GM21737 (cell line): ENCODE measurements around the gene SRSF3.
A peak's percentile ranks its signal among the peaks of the same experiment; 100 is the strongest.

Experiments used
- ATAC-seq: cut with Tn5 transposase; IDR thresholded peaks from one replicate; pipeline ENCODE4 v1.9.1; 2021; ENCODE audit warnings: mild to moderate bottlenecking, moderate library complexity; ENCODE audit not compliant: unreplicated experiment

Gene SRSF3

DNA sequence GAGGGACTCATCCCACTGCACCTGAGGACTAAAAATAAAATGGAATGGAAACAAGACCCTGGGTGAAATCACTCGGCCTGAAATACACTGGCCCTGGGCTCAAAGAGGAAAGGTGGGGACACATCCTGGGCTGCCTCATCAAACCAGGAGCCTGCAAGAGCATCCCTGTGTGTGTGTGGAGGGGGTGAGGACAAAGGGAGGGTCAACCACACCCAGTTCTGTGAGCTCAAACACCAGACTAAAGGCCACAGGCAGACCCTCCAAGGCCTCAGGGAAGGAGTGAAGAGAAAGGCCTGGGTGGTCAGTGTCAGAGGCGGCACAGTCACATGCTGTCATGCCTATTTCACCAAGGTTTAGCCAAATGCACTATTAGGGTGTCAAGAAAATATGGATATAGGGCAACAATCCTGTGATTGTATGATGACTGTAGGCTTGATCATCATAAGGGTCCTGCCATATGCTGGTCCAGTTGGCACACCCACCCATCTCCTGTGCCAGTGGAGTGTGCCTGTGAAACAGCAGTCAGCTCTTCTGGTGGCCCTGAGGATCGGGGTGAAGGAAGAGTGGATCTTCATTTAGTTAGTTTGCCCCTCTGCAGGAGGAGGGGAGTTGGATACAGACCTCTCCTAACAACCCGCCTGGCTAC, 28.9 kb downstream of the SRSF3 start:
- ATAC-seq: peak; percentile 12

DNA sequence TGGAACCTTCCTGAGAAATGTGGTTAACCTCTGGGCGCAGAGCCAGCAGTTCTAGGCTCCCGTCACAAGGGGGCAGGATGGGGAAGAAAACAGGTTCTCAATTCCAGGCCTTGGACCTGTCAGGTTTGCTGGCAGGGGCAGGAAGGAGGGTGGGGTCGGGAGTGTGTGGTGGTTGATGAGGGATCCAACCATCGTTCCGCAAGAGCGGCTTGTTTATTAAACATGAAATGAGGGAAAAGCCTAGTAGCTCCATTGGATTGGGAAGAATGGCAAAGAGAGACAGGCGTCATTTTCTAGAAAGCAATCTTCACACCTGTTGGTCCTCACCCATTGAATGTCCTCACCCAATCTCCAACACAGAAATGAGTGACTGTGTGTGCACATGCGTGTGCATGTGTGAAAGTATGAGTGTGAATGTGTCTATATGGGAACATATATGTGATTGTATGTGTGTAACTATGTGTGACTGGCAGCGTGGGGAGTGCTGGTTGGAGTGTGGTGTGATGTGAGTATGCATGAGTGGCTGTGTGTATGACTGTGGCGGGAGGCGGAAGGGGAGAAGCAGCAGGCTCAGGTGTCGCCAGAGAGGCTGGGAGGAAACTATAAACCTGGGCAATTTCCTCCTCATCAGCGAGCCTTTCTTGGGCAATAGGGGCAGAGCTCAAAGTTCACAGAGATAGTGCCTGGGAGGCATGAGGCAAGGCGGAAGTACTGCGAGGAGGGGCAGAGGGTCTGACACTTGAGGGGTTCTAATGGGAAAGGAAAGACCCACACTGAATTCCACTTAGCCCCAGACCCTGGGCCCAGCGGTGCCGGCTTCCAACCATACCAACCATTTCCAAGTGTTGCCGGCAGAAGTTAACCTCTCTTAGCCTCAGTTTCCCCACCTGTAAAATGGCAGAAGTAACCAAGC, 29.6 kb downstream of the SRSF3 start:
- ATAC-seq: peak; percentile 57

DNA sequence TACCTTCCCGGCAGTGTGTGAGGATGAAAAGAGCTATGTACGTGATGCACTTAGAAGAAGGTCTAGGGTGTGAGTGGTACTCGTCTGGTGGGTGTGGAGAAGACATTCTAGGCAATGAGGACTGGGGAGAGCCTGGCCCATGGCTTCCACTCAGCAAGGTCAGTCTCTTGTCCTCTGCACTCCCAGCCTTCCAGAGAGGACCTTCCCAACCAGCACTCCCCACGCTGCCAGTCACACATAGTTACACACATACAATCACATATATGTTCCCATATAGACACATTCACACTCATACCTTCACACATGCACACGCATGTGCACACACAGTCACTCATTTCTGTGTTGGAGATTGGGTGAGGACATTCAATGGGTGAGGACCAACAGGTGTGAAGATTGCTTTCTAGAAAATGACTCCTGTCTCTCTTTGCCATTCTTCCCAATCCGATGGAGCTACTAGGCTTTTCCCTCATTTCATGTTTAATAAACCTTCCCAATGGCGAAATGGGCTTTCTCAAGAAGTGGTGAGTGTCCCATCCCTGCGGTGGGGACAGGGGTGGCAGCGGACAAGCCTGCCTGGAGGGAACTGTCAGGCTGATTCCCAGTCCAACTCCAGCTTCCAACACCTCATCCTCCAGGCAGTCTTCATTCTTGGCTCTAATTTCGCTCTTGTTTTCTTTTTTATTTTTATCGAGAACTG, 30.4 kb downstream of the SRSF3 start:
- no peak for ATAC-seq

- ATAC-seq: no peak
Measured at GRCh38 chr6:36625158-36625919, 31.2 kb downstream of the SRSF3 start.

DNA sequence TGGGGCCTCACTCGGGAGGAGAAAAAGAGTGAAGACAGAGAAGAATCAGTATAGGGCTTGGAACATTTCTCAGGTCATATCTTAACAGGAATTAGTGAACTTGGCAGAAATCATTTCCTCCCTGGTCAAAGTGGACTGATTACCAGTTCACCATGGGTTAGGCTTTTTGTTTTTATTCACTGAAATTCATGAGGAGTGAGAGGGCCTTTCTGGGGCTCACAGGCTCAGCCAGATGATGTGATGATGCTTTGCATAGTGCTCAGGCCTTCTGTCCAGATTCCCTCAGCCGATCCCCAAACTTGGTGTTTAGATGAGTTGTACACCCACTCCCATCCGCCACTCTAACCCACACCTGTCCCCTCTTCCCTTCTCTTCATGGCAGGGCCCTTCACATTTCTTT, 32.5 kb downstream of the SRSF3 start:
- ATAC-seq: no peak

DNA sequence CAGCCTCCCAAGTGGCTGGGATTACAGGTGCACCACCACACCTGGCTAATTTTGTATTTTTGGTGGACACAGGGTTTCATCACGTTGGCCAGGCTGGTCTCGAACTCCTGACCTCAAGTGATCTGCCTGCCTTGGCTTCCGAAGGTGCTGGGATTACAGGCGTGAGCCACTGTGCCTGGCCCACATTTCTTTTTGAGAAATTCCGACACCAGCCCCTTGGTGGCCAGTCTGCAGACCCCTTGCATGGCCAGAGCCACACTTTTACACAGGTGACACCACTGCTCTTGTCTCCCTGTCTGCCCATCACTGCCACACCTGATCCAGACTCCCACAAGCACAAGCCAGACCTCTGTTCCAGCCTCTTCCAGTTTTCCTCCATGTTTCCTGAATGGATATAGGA, 33.0 kb downstream of the SRSF3 start:
- no peak for ATAC-seq

GRCh38 chr6:36627801-36628246, 33.7 kb downstream of the SRSF3 start:
- ATAC-seq: no peak

DNA sequence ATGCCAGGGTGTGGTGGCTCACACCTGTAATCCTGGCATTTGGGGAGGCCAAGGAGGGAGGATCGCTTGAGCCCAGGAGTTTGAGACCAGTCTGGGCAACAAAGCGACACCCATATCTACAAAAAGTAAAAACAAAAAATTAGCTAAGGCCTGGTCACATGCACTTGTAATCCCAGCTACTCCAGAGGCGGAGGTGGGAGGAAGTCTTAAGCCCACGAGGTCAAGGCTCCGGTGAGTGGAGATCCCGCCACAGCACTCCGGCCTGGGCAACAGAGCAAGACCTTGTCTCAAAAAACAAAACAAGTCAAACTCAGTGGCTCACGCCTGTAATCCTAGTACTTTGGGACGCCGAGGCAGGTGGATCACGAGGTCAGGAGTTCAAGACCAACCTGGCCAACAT, 35.6 kb downstream of the SRSF3 start:
- ATAC-seq: no peak

- ATAC-seq: no peak
Measured at GRCh38 chr6:36631326-36632011, 37.3 kb downstream of the SRSF3 start.

DNA sequence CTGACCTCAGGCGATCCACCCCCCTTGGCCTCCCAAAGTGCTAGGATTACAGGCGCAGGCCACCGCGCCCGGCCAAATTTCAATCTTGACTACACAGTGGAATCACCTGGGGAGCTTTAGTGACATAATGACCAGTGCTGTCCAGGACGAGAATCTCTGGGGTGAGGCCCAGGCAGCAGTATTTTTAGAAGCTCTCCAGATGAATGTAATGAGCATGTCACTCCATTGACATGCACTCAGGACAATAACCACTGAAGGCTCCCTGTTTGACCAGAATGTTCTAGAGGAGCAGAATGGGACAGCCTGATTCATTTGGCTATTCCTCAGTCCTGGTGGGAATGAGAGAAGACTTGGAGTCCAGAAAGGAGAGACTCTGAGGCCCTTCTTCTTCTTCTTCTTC, 39.2 kb downstream of the SRSF3 start:
- no peak for ATAC-seq

GRCh38 chr6:36633915-36634314, 39.8 kb downstream of the SRSF3 start:
- no peak for ATAC-seq

DNA sequence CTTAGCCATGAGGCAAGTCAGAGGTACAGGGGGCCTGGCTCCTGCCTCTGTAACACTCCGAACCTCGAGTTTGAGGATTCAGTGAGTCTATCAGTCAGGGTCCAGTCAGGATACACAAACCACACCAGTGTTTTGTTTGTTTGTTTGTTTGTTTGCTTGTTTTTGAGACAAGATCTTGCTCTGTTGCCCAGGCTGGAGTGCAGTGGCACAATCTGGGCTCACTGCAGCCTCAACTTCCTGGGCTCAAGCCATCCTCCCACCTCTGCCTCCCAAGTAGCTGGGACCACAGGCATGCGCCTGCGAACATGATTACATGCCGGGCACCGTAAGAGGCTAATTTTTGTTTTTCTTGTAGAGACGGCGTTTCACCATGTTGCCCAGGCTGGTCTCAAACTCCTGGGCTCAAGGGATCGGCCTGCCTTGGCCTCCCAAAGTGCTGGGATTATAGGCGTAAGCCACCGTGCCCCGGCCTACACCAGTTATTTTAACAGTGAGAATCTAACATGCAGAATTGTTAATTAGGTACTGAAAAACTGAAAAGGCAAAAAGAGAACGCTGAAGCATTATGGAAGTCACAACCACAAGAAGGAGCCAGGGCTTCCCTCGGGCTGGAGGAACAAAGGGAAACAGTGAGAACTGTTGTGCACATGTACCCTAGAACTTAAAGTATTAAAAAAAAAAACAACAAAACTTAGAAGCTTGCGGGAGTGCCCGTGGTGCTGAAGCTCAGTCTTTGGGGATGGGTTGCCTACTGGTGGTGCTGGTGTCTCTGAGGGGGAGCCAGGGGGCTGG, 40.4 kb downstream of the SRSF3 start:
- no peak for ATAC-seq

DNA sequence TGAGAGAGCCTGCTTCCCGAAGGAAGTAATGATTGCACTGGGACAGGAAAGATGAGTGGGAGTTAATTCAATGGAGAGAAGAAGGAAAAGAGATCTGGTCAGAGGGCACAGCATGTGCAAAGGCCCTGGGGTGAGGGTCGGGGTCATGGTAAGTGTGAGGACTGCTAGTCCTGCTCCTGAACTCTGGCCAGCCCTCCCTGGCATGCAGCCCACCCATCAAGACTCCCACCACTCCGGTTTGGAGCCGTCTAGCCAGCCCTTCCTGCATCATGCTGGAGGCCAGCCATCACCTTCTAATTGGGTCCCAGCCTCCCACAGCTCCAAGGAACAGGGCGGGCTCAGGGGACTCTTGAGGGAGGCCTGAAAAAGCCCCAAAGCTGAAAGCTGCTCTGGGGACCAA, 42.1 kb downstream of the SRSF3 start:
- ATAC-seq: no peak

DNA sequence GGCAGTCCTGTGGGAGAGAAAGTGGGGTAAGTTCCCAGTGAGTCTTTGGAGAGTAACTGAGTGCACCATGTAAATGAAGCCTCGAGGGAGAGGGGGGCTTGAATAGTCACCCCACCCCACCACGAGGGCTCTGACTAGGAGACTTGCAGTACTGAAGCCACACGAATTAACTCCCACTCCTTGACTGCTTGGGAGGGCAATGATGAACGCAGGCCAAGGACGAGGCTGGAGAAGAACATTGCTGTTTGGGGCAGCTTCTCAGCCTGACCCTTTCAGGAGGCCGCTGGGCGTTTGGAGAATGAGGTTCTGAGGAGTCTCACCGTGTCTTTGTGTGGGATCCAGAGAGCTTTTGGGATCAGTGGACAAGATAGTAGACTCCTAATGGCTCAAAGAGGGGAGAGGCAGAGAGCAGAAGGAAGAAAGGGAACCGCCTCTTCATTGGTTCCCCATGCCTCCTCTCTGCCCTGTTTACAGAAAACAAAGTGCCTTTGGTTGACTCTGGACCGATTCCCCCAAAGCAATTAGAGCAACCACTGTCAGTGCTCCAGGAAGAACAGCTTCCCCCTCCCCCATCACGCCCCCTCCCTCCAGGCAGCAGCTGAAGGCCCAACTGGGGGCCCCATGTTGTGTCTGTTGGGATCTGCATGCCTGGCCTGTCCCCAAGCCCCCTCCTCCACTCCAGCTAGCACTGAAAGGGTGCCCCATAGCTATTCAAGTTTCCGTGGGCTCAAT, 42.7 kb downstream of the SRSF3 start:
- ATAC-seq: no peak

DNA sequence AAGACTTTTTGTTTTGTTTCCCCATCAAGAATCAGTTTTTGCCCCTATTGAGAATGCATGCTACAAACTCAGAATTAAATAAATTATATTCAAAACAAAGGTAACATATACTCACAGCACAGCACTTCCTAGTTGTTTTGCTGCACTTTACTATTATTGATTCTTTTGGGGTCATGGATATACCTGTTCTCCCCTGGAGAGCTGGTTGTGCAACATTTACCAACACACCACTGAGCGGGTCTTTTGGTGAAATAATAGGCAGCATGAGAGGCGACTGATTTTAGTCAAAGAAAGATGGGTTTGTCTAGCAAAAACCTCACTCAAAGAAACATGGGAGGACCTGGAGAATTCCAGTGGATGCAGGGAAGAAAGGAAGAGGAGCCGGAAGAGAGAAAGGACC, 44.4 kb downstream of the SRSF3 start:
- ATAC-seq: no peak

DNA sequence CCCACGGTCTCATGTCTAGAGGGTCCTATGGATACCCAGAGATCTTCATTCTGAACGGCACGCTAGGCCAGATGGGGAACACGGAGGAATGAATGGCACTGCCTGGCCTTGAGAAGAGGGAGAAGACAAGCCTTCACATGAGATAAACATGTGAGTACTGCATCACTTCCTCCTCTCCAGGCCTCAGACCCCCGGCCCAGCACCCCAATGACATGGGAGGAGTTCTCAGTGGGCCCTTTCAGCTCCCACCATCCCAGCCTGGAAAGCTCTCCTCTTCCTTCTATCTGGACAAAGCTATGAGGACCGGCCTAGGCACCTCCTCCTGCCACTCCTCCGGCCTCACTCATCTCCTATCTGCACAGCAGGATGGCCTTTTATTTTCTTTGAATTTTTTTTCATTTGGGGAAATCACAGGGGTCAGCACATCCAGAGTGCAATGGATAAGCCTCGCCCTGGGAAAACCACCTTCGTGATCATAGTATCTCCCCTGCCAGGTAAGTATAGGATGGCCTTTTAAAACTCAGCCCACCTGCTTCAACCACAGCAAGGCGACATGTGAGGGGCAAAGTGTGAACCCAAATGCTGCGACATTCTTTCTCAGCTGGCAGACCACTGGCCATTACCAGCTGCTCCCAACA, 45.1 kb downstream of the SRSF3 start:
- no peak for ATAC-seq

DNA sequence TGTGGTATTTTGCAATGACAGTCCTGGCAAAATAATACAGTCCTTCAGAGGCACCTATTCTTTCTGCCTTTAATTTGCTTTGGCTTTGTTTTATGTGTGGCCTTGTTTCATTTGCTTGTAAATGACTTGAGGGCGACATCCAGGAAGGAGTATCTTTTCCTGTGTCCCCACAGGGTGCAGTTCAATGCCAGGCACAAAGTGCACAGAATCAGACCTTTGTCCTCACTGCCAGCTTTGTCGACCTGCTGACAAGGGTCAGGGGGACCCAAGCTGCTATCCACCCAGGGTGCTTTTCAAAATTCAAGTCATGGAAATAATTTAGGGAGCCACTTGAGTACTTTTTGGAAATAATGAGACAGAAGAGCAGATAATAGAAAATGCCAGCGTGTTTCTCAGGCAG, 47.4 kb downstream of the SRSF3 start:
- no peak for ATAC-seq
